SK-N-DZ (cell line): ENCODE measurements around the gene ELOF1. TPM values are rescaled to one million over a fixed set of nuclear protein-coding genes. Genes with fewer than 3 reads are reported as not detected.
"Not testable (repeated sequence)": the region's sequence is repeated elsewhere in the genome, so short reads cannot be mapped to it uniquely, and the experiment has no call there.

Experiments used
- DNase-seq: peaks from one replicate; pipeline ENCODE4 v3.0.0-alpha.2; 2015; ENCODE audit warnings: low spot score
- polyA plus RNA-seq, 2 experiments: library from polyadenylated mRNA; depleted of rRNA; stranded (reverse); fragments of >200 nt; gene quantifications; 2 replicates each; pipeline ENCODE4 v1.2.3, GENCODE V29; 2014

The ELOF1 gene
- polyA plus RNA-seq (2014; cell fraction: cytosol; rRNA removed): 50.5 and 52.7 TPM in 2 replicates
- 21.0 and 27.4 TPM in 2 replicates for polyA plus RNA-seq (2014; cell fraction: nucleus; rRNA removed)

GRCh38 chr19:11558881-11559828 is at the start of gene ELOF1:
Gene ELOF1, minus strand, starts transcription at chr19:11559230. Its CDS starts 4,883 bp downstream, at chr19:11554347.
- DNase-seq: peak; percentile 97

DNA sequence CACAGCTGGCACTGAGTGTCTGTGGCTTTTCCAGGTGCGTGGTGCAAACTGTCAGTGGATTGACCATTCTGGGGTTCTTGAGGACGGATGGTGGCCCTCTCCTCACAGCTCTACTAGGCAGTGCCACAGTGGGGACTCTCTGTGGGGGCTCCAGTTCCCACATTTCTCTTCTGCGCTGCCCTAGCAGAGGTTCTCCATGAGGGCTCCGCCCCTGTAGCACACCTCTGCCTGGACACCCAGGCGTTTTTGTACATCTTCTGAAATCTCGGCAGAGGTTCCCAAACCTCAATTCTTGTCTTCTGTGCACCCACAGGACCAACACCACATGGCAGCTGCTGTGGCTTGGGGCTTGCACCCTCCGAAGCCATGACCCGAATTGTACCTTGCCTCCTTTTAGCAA is 47.5 kb upstream of the ELOF1 start:
- DNase-seq: no peak

- DNase-seq: not testable (repeated sequence)
Observed at GRCh38 chr19:11599704-11600103, 40.7 kb upstream of the ELOF1 start.

DNA sequence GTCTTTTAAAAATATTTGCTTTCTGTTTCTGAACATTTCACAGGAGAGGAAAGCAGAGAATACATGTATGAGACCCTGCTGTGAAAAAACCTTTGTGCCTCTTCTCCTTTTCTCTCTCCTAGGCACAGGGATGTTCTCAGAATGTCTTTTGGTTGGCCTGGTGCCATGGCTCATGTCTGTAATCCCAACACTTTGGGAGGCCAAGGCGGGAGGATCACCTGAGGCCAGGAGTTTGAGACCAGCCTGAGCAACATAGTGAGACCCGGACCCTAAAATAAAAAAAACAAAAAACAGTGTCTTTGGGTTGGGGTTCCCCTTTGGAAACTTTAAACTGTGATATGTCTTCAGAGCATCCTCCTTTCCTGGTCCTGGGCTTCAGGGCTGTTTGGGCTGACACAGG is 39.7 kb upstream of the ELOF1 start:
- no peak for DNase-seq

- DNase-seq: no peak
Observed at GRCh38 chr19:11598103-11598483, 39.1 kb upstream of the ELOF1 start.

DNA sequence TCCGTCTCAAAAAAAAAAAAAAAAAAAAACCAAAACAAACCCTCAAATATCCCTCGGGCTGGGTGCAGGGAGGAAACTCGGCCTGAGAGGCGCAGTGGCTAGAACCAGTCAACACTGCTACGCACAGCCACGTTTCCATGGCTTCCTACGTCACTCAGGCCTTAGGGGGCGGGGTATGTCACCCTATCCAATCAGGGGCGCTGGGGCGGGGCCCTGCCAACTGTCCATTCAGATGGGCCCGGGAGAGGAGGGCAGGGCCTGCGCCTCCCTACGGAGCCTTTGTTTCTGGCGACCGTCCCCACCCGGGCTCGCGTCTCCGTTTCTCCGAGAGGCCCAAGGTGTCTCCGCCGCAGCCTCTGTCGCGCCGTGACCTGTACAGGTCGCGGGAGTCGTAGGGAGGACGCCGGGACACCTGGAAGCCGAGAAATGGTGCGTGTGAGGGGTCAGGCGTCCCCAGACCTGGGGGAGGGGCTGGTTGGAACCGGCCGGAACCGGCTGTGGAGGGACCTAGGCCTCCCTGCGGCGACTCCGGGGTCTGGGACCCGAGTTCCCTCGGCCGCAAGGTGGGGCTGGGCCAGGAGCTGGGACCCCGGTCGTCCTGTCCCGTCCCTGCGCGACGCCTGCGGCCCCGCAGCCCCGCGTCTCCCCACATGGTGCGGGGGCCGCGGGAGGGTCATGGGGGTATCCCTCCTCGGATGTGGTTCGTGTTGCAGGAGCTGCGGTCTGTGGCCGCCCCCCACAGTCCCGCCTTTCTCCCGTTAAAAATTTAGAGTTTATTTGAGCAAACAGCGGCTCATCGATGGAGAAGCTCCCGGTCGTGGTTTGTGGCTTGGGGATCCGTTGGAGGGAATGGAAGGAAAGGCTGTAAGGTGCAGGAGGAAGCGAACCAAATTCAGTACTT is 38.4 kb upstream of the ELOF1 start, which contains the start of gene ZNF627:
TSS of gene ZNF627 (plus strand) at position 282 of the 901 bp plus-strand sequence. CDS start at position 427, 145 bp downstream.
- peak; percentile 96 for DNase-seq

- DNase-seq: no peak
Observed at GRCh38 chr19:11596156-11596555, 37.1 kb upstream of the ELOF1 start.

- no peak for DNase-seq
Observed at GRCh38 chr19:11594084-11594483, 35.1 kb upstream of the ELOF1 start.

GRCh38 chr19:11587975-11588631 is 29.1 kb upstream of the ELOF1 start:
- no peak for DNase-seq

DNA sequence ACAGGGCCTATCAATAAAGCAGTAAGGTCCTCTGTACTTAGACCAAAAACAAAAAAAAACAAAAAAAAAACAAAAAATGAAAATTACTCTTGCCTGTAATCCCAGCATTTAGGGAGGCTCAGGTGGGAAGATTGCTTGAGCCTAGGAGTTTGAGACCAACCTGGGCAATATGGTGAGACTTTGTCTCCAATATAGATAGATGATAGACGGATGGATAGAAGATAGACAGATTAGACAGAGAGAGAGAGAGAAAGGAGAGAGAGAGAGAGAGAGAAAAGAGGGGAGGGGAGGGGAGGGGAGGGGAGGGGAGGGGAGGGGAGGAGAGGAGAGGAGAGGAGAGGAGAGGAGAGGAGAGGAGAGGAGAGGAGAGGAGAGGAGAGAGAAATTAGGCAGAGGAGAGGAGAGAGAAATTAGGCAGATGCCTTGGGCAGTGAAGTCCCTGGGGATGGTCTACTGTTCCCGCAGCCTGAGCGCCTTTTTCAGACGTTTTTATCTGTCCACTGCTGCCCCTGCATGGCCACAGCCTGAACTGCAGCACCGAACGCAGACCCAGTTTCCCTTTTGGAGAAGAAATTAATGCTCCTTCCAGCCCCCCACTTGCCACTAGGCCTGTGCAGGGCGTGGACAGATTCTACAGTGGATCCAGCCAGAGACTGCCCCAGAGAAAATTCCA is 28.4 kb upstream of the ELOF1 start:
- DNase-seq: peak; percentile 75

GRCh38 chr19:11586331-11586730 is 27.3 kb upstream of the ELOF1 start:
- DNase-seq: no peak

DNA sequence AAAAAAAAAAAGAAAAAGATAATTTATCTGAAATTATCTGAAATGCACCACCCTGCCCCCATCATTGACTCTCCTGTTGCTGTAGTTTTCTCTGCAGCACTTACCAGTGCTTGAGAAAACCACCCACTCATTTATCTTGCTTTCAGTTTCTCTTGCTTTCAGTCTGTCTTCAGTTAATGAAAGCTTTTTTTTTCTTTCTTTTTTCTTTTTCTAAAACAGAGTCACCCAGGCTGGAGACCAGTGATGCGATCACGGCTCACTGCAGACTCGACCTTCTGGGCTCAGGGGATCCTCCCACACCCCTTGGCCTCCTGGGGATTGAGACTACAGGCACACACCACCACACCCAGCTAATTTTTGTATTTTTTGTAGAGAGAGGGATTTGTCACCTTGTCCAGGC is 22.7 kb upstream of the ELOF1 start:
- no peak for DNase-seq

DNA sequence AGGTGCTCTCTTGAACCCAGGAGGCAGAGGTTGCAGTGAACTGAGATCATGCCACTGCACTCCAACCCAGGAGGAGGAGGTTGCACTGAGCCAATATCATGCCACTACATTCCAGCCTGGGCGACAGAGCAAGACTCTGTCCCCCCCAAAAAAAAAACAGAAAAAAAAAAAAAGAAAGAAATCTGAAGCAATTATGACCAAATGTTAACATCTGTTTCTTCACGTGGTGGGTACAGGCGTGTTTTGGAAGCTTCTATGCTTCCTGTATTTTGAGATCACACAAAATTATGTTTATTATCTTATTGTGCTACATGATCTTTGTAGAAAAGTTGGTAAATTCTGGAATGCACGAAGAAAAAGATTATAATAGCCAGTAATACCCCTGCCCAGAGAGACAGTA is 21.1 kb upstream of the ELOF1 start:
- DNase-seq: no peak

DNA sequence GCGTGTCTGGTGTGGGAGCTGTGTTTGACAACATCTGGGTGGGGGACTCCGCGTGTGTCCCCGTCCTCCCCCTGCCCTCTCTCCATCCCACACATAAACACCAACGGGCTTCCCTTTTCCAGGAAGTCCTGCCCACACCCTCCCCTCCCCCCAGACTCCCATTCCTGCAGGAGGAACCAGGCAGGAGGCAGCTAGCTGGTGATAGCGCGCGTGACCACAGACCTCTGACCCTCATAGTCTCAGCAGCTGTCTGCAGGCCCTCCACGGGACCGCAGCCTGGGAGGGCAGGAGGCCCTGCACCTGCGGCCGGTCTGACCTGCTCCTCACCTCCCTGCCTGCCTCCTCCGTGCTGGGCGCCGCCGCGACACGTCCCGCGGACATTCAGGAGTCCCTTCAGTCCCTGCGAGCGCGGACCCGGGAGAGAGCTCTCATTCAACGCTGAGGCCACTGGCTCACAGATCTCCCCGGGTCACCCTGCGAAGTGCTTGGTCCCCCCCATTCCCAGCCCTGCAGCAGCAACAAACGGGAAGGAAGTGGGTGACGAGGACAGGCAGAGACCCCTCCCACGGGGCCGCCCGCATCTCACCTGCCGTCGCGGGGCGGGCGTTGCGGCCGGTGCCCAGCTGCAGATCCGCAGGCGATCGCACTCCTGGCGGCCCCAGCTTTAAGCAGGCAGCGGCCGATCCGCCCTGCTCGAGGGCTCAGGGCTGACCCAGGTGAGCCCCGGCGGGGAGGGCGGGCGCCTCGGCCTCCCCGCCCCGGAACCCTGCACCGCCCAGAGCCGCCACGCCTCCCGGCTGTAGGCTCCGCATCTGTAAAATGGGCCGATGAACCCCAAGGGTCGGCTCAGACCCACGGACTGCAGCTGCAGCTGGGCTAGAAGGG is 19.5 kb upstream of the ELOF1 start:
- DNase-seq: peak; percentile 48

DNA sequence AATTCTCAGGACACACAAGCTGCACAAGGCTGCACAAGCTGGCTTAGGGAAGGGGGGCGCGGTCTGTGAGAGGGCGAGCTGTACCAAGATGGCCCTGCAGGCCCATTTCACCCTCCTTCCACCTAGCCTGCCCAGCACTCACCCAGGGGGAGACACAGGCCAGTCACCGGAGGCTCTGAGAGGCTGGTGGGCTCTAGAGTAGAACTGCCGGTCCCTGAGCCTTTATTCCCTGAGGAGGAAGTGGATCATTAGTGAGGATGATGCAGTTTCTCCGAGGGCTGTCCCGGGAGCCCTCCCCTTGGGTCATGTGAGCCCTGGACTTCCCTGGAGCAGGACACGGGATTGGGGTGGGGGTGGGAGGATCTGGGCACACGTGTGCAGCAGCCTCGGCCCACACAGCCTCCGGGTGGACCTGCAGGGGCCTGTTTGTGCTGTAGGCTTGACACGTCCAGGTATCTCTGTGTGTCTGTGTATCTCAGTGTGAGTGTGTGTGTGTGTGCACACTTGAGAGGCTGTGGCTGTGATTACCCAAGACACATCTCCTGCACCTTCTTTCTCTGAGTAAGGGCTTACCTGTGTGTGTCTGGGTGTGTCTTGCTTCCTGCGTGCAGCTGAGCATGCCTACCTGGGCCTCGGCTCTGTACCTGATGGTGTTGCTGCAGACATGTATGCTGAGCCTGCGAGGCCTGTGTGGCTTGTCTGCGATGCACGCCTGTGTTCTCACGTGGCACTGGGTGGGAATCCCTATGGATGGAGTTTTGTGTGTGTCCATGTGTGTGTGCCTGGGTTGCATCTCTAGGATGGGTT is 18.6 kb upstream of the ELOF1 start, which contains the start of gene ACP5:
TSS of gene ACP5 (minus strand) at position 195 of the 807 bp plus-strand sequence. CDS start 328 bp downstream, outside the sequence.
- peak; percentile 46 for DNase-seq

- no peak for DNase-seq
Observed at GRCh38 chr19:11576227-11576626, 17.2 kb upstream of the ELOF1 start.

DNA sequence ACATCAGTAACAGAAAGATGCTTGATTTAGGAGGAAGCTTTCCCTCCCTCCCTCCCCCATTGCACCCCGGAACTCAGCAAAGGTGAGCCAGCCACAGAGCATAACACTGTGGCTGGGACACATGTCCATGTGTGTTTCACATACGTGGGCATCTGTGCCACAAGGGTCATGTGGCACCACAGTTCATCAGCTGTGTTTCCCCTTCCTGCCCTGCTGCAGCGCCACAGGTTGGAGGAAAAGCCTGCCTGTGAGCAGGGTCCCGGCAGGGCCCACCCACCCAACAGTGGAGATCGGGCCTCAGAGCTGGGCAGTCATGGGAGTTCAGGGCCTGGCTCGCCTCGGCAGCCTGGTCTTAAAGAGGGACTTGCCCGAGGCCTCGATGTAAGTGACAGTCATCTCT is 15.7 kb upstream of the ELOF1 start:
- no peak for DNase-seq

DNA sequence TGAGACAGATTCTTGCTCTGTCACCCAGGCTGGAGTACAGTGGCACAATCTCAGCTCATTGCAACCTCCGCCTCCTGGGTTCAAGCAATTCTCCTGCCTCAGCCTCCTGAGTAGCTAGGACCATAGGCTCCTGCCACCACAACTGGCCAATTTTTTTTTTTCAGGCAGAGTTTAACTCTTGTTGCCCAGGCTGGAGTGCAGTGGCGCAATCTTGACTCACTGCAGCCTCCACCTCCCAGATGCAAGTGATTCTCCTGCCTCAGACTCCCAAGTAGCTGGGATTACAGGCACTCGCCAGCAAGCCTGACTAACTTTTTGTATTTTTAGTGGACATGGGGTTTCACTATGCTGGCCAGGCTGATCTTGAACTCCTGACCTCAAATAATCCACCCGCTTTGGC is 14.7 kb upstream of the ELOF1 start:
- DNase-seq: not testable (repeated sequence)

GRCh38 chr19:11573354-11573753 is 14.3 kb upstream of the ELOF1 start:
- not testable (repeated sequence) for DNase-seq
